Activated naive CD4-positive, alpha-beta T cell treated with anti-CD3 and anti-CD28 coated beads, Interleukin-2, amount 50 U/mL, for 72 hours (primary cell): ENCODE data around the gene ICOSLG. TPM values are rescaled to one million over a fixed set of nuclear protein-coding genes. Genes with fewer than 3 reads are reported as not detected.
"Not testable (repeated sequence)": the region's sequence is repeated elsewhere in the genome, so short reads cannot be mapped to it uniquely, and the experiment has no call there.

Experiments used
- ATAC-seq, 2 donors: fragments of 150-1000 bp; cut with Tn5 transposase; 2 replicates each; pipeline ENCODE4 v1.10.0; 2021; ENCODE audit warnings: mild to moderate bottlenecking in 2 of 2, moderate library complexity in 2 of 2
- DNase-seq, 2 donors: peaks; one replicate each; pipeline ENCODE4 v3.0.0; 2021 to 2022; ENCODE audit warnings: low spot score in 2 of 2
- H3K27ac Mint-ChIP-seq, 2 donors: one replicate each; pipeline ENCODE4 v1.8.0; 2022; ENCODE audit warnings: mild to moderate bottlenecking in 2 of 2, mixed read lengths in 2 of 2
- H3K36me3 Mint-ChIP-seq, 2 donors: one replicate each; pipeline ENCODE4 v1.8.0; 2022; ENCODE audit warnings: mixed read lengths in 2 of 2
- H3K9me3 Mint-ChIP-seq, 2 donors: one replicate each; pipeline ENCODE4 v1.8.0; 2022; ENCODE audit warnings: mixed read lengths in 2 of 2
- total RNA-seq, 2 donors: library from RNA; stranded (reverse); gene quantifications; one replicate each; pipeline ENCODE4 v1.2.3, GENCODE V29; 2022

ICOSLG gene
- total RNA-seq, 2 donors from 2014 or later: 2.1 to 4.1 TPM

DNA sequence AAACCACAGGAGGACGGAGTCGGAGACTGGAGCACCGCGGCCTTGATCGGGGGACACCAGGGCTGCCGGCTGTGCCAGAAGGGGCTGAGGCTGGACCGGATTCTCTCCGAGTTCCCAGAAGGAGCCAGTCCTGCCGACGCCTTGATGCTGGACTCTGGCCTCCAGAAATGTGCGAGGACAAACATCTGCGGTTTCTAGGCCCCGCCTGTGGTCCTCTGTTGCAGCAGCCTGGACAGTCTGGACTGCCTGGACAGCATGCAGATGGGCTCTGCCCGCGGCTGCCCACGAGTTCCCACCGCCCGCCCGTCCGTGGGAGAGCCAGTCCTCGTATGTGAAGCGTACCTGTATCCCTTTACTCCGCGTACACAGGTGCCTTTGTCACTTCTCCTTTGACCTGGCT, 34.6 kb downstream of the ICOSLG start:
- not testable (repeated sequence) for H3K27ac Mint-ChIP-seq, H3K9me3 Mint-ChIP-seq, H3K36me3 Mint-ChIP-seq, DNase-seq
- ATAC-seq: peak in 1 of 2 donors; percentile 6

DNA sequence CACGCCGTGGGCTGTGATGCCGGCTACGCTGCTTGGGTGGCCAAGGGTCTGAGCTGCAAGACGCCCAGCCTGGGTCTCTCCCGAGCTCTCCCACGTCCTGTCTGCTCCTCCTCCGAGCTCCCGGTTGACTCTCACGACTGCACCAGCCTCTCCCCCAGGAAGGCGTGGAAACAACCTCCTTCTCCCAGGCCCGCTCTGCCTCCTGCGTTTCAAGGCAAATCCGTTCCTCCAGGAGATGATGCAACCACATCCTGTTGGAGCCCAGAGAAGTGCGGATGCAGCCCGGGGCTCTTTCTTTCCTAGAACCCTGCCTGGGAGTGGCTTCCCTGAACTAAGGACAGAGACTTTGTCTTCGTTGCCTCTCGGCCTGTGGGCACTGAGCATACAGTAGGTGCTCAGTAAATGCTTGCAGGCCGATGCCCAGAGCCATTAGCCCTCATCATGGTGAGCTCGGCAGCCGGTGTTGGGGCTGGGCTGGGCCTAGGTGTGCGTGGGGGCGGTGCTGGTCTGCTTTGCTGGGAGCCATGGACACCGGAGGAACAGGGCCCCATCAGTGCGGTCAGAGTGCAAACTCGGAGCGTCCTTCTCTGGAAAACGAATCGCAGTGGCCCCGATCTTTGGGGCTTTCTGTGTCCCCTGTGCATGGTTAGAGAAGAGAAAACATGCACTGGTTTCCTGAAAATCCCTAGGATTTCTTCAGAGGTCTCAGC, 38.0 kb downstream of the ICOSLG start:
- not testable (repeated sequence) for H3K27ac Mint-ChIP-seq, DNase-seq, ATAC-seq, H3K9me3 Mint-ChIP-seq, H3K36me3 Mint-ChIP-seq

DNA sequence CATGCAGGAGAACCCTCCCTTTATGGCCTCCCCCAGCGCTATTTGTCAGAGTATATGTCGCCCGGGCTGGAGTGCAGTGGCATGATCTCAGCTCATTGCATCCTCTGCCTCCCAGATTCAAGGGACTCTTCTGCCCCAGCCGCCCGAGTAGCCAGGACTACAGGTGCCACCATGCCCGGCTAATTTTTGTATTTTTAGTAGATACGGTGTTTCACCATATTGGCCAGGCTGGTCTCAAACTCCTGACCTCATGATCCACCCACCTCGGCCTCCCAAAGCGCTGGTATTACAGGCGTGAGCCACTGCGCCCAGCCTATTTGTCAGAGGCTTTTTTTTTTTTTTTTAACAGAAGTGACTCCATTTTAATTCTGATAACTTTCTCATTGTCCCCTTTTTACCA, 40.7 kb downstream of the ICOSLG start:
- not testable (repeated sequence) for H3K9me3 Mint-ChIP-seq, H3K27ac Mint-ChIP-seq, ATAC-seq, H3K36me3 Mint-ChIP-seq, DNase-seq

DNA sequence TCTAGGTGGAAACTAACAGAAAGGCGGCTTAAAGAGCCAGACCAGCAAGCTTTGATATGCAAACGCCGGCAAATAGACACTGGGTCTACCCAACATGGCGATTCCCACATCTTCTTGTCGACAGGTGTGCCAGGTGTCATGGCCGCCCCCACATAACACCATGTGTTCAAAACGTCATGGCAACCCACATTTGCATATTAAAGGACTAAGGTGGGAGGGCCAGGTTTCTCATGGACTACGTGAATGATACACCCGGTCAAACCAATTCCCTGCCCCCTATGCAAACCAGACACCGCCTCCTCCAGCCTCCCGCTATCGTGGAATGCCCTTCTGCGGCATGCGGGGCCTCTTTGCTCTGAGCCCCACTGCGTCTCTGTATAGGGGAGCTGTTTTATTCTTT, 41.3 kb downstream of the ICOSLG start:
- no peak for ATAC-seq
- no peak for DNase-seq

DNA sequence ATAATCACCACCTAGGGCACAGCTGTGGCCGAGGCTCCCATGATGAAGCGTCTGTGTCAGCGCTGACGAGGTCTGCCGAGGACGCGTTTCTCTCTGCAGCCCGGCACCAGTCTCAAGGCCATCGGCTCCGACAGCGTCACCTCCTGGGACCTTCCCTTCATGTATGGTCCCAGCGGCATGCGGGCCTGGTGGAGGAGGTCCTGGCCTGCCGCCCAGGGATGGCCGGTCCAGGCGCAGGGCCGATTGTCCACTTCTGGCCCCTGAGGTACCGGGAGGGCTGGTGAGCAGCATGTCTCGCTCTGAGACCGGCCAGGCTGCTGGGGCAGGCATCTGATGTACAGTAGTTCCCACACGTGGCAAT, 43.6 kb downstream of the ICOSLG start:
- H3K9me3 Mint-ChIP-seq, ATAC-seq, H3K27ac Mint-ChIP-seq, DNase-seq, H3K36me3 Mint-ChIP-seq: not testable (repeated sequence)

More for the DNA sequence above, 41.3 kb downstream of the ICOSLG start:
- Mint-ChIP-seq H3K9me3 (no peaks in the 10 kb centered on the region), H3K36me3 (no peaks in the 10 kb centered on the region), H3K27ac (no peak overlapping the region)

DNA sequence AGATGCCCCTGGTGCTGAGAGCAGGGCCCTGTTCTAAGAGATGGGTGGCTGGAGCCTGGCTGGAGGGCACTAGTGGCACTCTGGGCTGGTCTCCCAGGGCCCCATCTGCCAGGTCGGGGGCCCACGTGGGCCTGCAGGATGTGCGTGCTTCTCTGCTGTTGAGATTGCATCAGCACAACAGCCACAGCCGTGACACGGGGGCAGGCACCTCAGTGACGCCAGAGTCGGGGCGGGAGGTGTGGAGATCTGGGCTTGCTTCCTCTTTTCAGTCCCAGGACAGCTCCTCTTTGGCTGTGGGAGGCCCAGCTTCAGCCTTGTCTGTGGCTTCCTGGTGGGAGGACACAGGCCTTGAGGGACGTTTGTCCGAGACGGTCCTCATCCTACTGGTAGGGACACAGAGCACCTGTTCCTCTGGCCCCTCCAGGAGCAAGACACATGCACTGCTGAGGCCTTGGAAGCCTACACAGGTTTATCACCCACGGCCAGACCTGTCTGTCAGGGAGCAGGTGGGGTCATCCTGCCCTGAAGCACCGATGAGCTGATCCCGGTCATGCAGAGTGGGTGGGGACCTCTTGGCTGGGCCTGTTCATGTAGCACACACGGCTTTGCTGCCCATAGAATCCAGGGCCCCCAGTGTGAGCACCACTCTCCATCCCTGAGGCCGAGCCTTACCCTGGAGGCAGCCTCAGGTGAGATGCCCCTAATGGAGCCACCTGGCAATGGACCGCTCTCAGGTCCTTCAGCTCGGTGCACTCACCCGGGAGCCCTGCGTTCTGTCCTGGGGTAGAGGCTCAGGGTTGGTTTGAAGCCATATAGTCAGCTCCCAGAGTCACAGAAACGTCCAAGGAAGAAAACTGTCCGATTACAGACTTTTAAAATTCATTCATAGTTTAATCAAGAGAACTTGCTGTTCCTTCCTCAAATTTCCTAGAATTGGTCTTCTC, 44.3 kb downstream of the ICOSLG start:
- not testable (repeated sequence) for H3K9me3 Mint-ChIP-seq, H3K27ac Mint-ChIP-seq, H3K36me3 Mint-ChIP-seq, DNase-seq
- peak in 1 of 2 donors; percentile 45 for ATAC-seq

DNA sequence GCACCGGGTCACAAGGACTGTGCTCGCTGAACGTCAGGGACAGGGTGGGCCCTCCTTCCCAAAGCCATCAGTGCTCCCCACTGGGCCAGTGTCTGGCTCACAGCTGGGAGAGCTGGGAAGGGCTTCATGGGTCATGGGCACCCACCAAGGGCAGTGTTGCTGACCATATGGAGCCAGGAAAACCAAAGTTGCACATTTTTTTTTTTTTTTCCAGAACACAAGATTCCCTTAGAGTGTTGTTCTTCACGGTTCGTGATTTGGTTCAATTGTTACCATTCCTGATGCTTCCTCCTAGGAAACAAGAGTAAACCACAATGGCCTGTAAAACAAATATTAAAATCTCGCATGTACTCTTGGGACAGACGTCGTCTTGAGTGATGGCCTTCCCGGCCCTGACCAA, 45.9 kb downstream of the ICOSLG start:
- not testable (repeated sequence) for H3K27ac Mint-ChIP-seq, H3K9me3 Mint-ChIP-seq, DNase-seq, ATAC-seq, H3K36me3 Mint-ChIP-seq

DNA sequence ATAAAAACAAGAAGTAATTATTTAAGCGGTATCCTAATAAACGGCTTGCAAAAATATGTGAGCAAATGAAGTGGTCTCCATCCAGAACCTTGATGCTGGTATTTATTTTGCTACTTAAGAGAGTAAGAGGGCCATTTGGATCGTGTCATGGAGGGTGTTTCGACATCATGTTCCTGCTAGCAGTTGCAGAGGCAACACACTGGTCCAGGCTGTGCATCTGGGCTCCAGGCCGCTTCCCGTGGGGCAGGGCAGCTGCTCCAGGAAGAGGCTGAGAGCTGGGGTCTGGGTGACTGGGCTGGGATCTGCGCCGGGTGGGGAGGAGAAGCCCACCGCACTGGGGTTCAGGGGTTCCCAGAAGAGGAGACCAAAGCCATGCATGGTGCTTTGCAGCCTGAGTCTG, 46.3 kb downstream of the ICOSLG start:
- H3K27ac Mint-ChIP-seq, H3K9me3 Mint-ChIP-seq, DNase-seq, ATAC-seq, H3K36me3 Mint-ChIP-seq: not testable (repeated sequence)

DNA sequence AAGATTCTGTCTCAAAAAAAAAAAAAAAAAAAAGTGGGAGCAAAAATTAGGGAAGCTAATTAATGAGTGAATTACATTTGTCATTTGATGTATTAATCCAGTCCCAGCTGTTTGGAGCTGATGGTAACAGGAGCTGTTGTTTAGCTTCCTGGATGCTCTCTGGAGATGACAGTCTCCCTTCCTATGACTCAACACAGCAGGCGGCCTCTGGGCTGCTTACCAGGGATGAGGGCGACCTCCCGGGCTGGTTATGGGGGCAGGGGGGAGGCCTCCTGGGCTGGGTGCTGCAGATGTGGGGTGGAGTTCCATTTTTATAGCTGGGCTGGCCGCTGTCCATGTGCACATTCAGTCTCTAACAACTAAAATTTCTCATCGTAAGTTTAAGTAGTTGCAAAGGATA, 47.6 kb downstream of the ICOSLG start:
- H3K36me3 Mint-ChIP-seq, ATAC-seq, H3K27ac Mint-ChIP-seq, H3K9me3 Mint-ChIP-seq, DNase-seq: not testable (repeated sequence)

DNA sequence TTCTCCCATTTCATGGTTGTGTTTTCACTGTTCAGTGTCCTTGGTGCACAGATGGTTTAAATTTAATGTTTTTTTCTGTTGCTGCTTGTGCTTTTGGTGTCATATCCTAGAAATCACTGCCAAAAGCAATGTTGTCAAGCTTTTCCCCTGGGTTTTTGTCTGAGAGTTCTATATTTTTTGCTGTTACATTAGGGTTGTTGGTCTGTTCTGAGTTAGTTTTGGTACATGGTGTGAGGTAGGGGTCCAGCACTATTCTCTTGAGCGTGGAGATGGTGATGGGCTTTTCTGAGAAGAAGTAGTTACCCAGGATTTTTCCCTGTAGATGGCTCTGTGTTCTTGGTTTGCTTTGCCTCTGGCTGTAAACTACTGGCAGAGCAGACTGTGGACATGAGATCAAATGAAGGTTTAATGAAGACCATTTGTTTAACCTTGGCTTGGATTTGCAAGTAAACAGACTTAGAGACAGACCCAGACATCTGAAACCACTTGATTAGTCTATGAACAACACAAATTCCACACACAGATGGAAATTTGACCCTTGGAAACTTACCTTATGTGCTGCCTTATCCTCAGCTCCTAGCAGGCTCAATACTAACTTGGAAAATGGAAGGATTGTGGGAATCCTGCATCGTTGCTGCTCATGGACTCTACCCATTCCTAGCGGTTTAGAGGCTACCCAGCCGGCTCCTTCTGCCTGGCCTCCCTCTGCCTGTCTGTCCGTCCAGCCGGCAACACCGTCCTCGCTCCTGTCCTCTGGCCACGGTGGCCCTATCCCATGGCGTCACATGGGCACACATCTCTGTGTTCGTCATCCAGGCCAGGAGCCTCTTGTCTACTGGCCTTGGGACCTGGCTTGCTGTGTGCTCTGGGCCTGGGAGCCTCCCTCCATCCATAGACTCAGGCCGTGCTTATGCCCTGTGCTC, 50.1 kb downstream of the ICOSLG start:
- not testable (repeated sequence) for H3K36me3 Mint-ChIP-seq, H3K9me3 Mint-ChIP-seq, DNase-seq, H3K27ac Mint-ChIP-seq, ATAC-seq

DNA sequence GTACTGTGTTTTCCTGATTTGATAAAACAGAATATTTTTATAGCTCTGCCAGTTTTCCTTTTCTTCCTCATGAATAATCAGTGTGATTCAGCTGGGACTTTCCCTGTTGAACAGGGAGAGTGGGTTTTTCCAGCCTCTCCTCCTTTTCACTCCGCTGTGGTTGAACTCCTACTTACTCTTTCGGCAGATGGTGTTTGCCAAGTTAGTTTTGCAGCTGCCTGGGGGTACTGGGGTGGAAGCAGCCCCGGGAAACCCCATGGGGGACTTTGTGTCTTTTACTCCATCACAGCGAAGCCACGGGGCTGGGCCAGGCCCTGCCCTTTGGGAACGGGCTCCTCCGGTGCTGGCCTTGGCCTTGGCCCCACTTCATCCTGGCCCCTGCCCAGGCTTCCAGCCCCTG, 55.9 kb downstream of the ICOSLG start:
- H3K36me3 Mint-ChIP-seq, DNase-seq, H3K27ac Mint-ChIP-seq, H3K9me3 Mint-ChIP-seq: not testable (repeated sequence)
- ATAC-seq: peak in 1 of 2 donors; percentile 66

DNA sequence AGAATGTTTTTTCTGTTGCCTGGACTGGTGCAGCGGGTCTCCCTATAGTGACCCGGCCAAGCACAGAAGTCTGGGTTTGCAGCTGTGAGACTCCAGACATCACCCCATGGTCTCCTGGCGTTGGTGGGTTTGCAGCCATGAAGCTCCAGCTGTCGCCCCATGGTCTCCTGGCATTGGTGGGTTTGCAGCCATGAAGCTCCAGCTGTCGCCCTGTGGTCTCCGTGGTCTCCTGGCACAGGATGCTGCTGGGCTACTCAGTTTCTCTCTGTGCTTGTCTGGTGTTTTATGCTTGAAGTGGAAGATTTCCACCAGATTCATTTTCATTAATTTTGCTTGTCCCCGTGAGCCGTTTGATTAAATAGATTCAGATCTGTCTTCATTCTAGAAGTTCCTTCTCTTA, 58.5 kb downstream of the ICOSLG start:
- not testable (repeated sequence) for H3K27ac Mint-ChIP-seq, H3K36me3 Mint-ChIP-seq, DNase-seq, H3K9me3 Mint-ChIP-seq, ATAC-seq

DNA sequence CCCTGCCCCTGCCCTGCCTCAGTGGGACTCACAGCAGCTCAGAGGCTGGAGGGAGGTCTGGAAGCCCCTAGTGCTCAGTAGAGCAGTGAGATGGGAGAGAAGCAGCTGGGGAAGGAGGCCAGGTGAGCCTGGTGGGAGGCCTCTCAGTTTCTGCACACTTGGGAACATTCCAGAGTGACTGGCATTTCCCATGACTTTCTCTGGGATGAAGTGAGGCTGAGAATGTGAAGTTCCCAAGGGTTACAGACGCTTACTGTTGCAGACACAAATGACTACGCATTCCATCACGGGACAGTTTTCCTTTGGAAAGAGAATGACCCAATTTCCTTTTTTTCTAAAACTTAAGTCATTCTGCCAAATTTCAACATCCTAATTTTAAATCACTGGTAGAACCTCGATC, 59.2 kb downstream of the ICOSLG start:
- not testable (repeated sequence) for H3K36me3 Mint-ChIP-seq, H3K9me3 Mint-ChIP-seq, DNase-seq, ATAC-seq, H3K27ac Mint-ChIP-seq

DNA sequence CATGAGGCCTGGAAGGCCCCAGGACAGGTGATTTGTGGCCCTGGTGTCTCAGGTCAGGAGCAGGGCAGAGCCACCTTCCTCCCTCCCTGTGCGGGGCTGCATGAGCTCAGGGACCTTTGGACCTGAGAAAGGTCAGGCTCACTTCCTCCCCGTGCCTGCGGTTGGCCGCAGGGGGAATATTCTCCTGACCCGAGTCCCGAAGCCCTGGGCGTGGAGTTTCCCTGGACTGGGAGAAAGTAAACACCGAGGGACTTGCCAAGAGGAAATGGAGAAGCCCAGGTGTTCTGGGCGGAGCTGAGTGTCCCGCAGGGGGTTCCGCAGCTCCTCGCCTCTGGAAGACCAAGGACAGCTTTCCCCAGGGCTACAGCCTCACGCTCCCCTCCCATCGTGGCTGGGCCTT, 64.6 kb downstream of the ICOSLG start:
- H3K27ac Mint-ChIP-seq, ATAC-seq, H3K9me3 Mint-ChIP-seq, H3K36me3 Mint-ChIP-seq, DNase-seq: not testable (repeated sequence)

DNA sequence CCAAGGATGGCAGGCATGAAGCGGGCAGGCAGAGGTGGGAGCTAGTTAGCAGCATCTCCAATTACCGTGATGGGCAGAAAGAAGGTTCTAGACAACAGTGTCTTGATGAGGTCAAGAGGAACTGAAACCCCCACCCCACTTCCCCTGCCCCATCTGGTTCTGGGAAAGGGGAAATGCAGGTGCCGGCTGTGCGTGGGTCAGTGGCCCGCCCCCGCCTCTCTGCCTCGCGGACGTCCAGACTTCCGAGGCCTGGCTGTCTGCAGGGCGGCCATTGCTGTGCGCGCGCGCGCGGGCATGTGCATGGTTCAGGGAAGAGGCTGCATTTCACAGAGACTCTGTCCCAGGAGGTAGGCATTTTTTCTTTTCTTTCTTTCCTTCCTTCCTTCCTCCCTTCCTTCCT, 65.6 kb downstream of the ICOSLG start:
- not testable (repeated sequence) for ATAC-seq, H3K36me3 Mint-ChIP-seq, H3K9me3 Mint-ChIP-seq, DNase-seq, H3K27ac Mint-ChIP-seq
